HG03039 (cell line): ENCODE results near the gene CCDC187.
A peak's percentile ranks its signal among the peaks of the same experiment; 100 is the strongest.

Experiments
- ATAC-seq: cut with Tn5 transposase; IDR thresholded peaks from one replicate; pipeline ENCODE4 v1.9.1; 2021; ENCODE audit warnings: mild to moderate bottlenecking, moderate library complexity; ENCODE audit not compliant: unreplicated experiment

The CCDC187 gene

DNA sequence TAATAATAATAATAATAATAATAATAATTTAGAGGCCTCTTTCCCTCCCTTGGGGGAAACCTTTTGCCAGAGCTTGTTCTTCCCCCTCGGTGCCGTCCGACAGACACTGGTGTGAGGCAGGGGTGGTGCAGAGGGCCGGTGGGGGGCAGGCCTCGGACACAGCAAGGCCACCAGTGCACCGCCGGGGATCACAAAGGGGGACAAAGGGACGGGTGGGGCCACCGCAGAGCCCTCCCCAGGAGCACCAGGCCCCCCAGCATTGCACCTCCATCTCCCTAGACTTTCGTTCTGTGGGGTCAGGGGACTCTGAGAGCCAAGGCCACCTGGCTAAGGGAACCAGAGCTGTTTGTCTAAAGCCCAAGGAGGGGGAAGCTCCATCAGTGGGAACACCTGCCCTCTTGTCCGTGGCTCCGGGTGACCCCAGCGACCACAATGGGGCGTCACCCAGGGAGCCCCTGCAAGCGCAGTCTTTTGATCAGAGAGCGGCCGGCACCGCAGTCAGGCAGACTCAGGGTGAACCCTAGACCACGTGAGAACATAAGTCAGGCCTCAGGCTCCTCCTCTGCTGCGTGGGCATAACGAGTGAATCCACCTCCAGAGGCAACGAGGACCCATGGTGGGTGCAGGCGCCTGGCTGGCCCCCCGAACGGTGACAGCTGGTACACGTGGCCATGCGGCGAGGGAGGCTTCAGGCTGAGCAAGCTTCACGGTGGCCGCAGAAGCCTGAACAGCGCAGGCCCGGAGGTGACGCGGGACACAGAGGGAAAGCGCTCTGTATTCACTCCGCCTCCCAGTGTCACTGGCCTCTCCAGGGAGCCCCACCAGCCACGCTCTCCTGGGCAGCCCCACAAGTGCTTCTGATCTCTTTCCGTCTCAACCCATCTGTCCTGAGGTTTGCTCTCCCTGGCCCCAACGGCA is 46.3 kb downstream of the CCDC187 start:
- no peak for ATAC-seq

GRCh38 chr9:136255896-136256890 is 47.7 kb downstream of the CCDC187 start:
- no peak for ATAC-seq

GRCh38 chr9:136255166-136255538 is 48.7 kb downstream of the CCDC187 start:
- no peak for ATAC-seq

DNA sequence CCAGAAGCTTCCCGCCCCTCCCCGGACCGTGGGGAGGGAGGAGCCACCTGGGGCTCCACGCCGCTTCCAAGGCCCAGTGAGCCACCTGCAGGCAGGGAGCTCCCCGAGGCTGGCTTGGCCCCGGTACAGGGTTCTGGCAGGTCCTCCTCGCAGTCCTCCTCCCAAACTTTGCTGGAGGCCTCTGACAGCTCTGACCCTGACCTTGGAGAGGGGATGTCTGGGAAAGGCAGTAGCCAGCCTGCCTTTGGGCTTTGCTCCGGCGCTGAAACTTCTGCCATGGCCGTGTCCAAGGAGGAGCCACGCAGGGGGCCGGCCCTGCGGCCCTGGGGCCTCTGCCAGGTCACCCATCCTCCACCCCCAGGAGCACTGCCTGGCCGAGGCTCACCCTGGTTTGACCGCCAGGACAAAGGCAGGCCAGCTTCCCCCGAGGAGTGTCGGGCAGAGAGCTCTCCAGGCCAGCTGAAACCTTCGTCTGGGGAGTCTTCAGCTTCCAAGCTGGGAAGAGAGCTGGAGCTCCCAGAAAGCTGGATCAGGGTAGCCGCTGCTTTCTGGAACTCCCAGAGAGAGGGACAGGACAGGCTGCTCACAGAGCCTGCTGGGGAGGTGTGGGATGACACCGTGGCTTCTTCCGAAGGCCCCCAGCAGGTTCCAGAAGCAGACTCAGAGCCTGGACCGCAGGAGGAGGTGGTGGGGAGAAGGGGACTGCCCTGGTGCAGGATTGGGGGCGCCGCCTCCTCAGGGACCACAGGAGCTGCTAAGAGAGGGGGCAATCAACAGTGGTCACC is 49.3 kb downstream of the CCDC187 start:
- no peak for ATAC-seq

DNA sequence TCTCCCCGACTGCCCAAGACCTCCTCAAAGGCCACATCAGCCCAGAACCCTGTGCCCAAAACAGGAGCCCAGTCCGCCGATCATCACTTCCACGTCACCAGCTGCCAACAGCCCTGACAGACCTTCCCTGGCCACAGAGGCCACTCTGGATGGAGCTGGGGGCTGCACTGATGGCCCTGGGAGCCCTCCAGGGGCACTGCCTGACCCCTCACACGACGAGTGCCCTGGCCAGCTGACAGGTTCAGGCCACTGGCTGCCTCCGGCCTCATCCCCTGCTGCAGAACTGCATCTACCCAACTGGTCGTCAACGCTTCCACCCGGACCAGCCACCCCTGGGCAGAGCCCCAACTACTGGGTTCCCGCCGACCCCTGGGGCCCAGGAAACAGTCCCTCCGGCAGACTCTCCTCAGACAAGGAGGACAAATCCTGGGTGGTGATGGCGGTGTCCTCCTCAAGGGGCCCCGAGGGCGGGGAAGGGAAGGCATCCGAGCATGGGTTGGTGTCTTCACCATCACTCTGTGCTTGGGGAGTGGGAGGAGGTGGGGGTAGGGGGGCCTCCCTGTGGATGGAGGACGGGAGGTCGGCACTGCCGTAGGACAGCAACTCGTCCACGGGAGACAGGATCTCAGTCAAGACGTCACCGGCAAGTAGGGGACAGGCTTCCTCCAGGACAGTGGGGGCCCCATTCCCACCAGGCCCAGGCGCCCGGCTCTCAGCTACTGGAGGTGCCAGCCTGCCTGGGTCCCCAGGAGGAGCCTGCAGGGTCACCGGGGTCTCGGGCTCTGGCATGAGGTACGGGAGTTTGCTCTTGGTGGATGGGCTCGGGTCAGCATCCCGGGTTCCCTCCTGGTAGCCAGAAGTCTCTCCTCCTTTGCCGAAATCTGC is 50.4 kb downstream of the CCDC187 start:
- ATAC-seq = no peak

- no peak for ATAC-seq
Observed at GRCh38 chr9:136252846-136253245, 51.0 kb downstream of the CCDC187 start.

DNA sequence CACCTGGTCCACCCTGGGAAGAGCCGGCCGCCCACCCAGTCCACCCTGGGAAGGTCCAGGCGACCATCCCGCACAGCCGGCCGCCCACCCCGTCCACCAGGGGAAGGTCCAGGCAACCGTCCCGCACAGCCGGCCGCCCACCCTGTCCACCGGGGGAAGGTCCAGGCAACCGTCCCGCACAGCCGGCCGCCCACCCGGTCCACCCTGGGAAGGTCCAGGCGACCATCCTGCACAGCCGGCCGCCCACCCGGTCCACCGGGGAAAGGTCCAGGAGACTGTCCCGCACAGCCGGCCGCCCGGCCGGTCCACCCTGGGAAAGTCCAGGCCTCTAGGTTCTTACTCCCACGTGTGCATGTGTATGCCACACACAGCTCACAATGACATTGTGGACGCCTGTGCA is 51.6 kb downstream of the CCDC187 start:
- no peak for ATAC-seq

DNA sequence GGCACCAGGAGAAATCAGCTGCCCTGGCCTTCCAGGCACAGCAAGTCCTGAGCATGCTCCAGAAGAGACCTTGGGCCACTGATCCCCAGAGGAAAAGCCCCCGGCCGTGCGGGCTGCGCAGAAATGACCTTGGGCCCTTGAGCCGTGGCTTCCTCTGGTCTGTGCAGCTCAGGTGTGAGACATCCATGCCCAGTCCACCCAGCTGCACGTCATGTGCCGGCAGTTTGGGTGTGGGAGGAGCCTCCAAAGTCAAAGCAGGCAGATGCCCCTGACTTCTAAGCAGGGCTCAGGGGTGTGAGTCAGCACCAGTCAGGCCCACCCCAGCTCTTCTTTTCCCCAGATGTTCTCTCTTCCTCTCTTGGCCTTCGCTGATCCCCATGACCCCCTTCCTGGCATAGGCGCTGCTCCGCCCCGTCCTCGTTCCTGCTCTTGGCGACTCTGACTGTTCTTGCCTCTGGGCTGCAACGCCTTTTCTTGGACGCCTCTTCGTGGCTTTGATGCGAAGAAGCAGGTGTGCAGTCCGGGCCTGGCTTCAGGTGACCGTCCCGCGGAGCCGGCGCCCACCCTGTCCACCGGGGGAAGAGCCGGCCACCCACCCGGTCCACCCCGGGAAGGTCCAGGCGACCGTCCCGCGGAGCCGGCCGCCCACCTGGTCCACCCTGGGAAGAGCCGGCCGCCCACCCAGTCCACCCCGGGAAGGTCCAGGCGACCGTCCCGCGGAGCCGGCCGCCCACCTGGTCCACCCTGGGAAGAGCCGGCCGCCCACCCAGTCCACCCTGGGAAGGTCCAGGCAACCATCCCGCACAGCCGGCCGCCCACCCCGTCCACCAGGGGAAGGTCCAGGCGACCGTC is 52.4 kb downstream of the CCDC187 start:
- no peak for ATAC-seq

GRCh38 chr9:136250676-136251075 is 53.2 kb downstream of the CCDC187 start:
- no peak for ATAC-seq

DNA sequence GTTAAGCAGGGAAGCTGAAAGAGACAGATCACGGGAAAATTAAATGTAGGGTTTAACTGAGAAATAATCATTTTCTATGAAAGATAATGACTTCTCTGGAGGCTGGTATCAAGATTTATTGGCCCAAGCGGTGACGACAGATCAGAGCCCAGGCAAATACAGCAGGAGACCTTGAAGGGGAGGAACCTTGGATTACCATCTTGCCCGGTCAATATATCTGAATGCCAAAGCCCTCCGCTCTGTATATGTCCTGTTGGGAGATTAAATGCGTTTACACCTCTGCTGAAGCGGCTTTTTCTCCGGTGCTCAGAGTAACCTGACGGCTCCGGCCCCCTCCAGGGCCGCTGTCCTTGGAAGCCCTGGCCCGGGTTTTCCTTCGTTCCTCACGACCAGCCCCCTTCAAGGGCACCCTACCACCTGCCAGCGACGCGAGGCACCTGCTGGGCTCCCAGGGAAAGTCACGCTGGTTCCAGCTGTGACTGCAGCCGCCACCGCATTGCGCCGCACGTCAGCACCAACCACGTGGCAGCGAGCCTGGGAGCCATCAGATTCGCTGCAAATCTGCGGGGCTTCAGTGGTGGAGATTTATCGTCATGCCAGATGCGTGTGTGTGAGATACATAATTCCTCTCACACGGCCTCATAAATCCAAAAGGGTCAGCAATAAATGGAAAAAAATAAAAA is 53.9 kb downstream of the CCDC187 start:
- no peak for ATAC-seq

GRCh38 chr9:136248951-136249876 is 54.7 kb downstream of the CCDC187 start:
- ATAC-seq = no peak

- no peak for ATAC-seq
Observed at GRCh38 chr9:136247947-136248637, 55.8 kb downstream of the CCDC187 start.

- no peak for ATAC-seq
Observed at GRCh38 chr9:136247551-136247916, 56.4 kb downstream of the CCDC187 start.

GRCh38 chr9:136246849-136247550 is 56.9 kb downstream of the CCDC187 start:
- ATAC-seq = no peak

GRCh38 chr9:136245219-136246150 is 58.4 kb downstream of the CCDC187 start, which contains the start of gene QSOX2:
TSS of gene QSOX2 (minus strand) at chr9:136245812. CDS start at chr9:136245803, 9 bp downstream.
- peak; percentile 46 for ATAC-seq
